Esophagus (tissue), 2 donors: ENCODE data around the gene CTTN. TPM values are rescaled to one million over a fixed set of nuclear protein-coding genes. Genes with fewer than 3 reads are reported as not detected.
"Not testable (repeated sequence)": the region's sequence is repeated elsewhere in the genome, so short reads cannot be mapped to it uniquely, and the experiment has no call there.

Experiments
- H3K27ac ChIP-seq, 2 donors: one replicate each; pipeline ENCODE4 v1.5.1; 2013; ENCODE audit warnings: low read depth in 2 of 2, mild to moderate bottlenecking in 2 of 2, inconsistent platforms in 1 of 2, low read length in 1 of 2, moderate library complexity in 1 of 2
- H3K27me3 ChIP-seq, 2 donors: one replicate each; pipeline ENCODE4 v1.6.1; 2013; ENCODE audit warnings: low read length in 2 of 2, control low read depth in 1 of 2, mild to moderate bottlenecking in 1 of 2; ENCODE audit not compliant: insufficient read depth in 2 of 2, control insufficient read depth in 1 of 2
- H3K36me3 ChIP-seq, 2 donors: one replicate each; pipeline ENCODE4 v1.6.1; 2013; ENCODE audit warnings: low read length in 1 of 2; ENCODE audit not compliant: control insufficient read depth in 2 of 2, insufficient read depth in 2 of 2
- H3K4me1 ChIP-seq, 2 donors: one replicate each; pipeline ENCODE4 v1.6.1; 2013; ENCODE audit warnings: low read length in 1 of 2; ENCODE audit not compliant: control insufficient read depth in 2 of 2, insufficient read depth in 2 of 2
- H3K4me3 ChIP-seq, 2 donors: one replicate each; pipeline ENCODE4 v1.5.1; 2013; ENCODE audit warnings: low read length in 2 of 2, mild to moderate bottlenecking in 2 of 2, low read depth in 1 of 2, moderate library complexity in 1 of 2
- H3K9me3 ChIP-seq, 2 donors: one replicate each; pipeline ENCODE4 v1.6.1; 2013; ENCODE audit warnings: mild to moderate bottlenecking in 2 of 2, low read depth in 1 of 2, low read length in 1 of 2, moderate library complexity in 1 of 2; ENCODE audit not compliant: control insufficient read depth in 2 of 2, insufficient read depth in 1 of 2
- WGBS, 2 donors: extraction: QIAGEN DNeasy Blood & Tissue Kit; methylation state at CpG; one replicate each; pipeline ENCODE4 v1.1.7; 2013; 5-methylcytosine and 5-hydroxymethylcytosine counted together
- polyA plus RNA-seq, 2 donors: library from polyadenylated mRNA; stranded (reverse); fragments of 200-250 nt; gene quantifications; one replicate each; pipeline ENCODE4 v1.2.3, GENCODE V29; 2013
- donor health status: healthy with polysubstance abuse.
- donor health status: Bipolar disorder and iron deficiency.

Gene CTTN
- polyA plus RNA-seq, 2 donors, result 111 to 121 TPM

GRCh38 chr11:70405679-70406395, 7.5 kb downstream of the CTTN start:
- H3K36me3 ChIP-seq, result peaks cover 17 to 32% of the 10 kb centered on the region in 2 donors

GRCh38 chr11:70407121-70407520, 8.8 kb downstream of the CTTN start:
- H3K36me3 ChIP-seq, result peaks cover 26 to 44% of the 10 kb centered on the region in 2 donors
- H3K4me1 ChIP-seq, result peaks cover 0 to 2% of the 10 kb centered on the region in 2 donors
- H3K9me3 ChIP-seq, result no peaks in the 10 kb centered on the region
- no peaks in the 10 kb centered on the region for H3K27me3 ChIP-seq
- no peak overlapping the region for H3K4me3 ChIP-seq
- H3K27ac ChIP-seq, result no peak overlapping the region
- 87 to 94% methylated on average over 13 of the region's 13 CpGs for WGBS, 2 donors

More at GRCh38 chr11:70405679-70406395, 7.5 kb downstream of the CTTN start:
- Histone ChIP-seq H3K4me1 (peaks cover 0 to 3% of the 10 kb centered on the region in 2 donors), H3K27ac (no peak overlapping the region), H3K4me3 (no peak overlapping the region), H3K9me3 (no peaks in the 10 kb centered on the region), H3K27me3 (no peaks in the 10 kb centered on the region)
- WGBS, 2 donors, result 88 to 93% methylated on average over 20 of the region's 20 CpGs

DNA sequence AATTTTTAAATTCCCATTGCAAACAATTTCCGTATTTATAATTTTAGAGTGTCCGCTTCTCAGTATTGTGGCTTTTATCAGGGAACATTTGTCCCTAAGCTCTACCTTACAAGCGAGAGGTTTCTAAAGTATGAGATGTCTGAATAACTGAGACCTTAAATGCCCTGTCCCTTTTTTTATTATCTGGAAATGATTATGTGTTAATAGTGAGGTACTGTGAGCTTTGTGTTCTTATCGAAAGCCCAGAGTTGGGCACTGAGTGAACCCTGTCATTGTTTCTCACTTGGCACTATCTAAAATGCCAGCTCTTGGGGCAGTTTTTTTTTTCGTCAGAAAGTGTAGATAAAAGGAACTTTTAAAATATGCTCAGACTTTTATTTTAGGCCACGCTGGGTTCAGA, 9.5 kb downstream of the CTTN start:
- WGBS, 2 donors, result 93 to 94% methylated on average over 6 of the region's 6 CpGs
- Histone ChIP-seq H3K4me3 (no peak overlapping the region), H3K4me1 (no peaks in the 10 kb centered on the region), H3K27ac (no peak overlapping the region), H3K27me3 (no peaks in the 10 kb centered on the region), H3K9me3 (no peaks in the 10 kb centered on the region), H3K36me3 (peaks cover 30 to 49% of the 10 kb centered on the region in 2 donors)

DNA sequence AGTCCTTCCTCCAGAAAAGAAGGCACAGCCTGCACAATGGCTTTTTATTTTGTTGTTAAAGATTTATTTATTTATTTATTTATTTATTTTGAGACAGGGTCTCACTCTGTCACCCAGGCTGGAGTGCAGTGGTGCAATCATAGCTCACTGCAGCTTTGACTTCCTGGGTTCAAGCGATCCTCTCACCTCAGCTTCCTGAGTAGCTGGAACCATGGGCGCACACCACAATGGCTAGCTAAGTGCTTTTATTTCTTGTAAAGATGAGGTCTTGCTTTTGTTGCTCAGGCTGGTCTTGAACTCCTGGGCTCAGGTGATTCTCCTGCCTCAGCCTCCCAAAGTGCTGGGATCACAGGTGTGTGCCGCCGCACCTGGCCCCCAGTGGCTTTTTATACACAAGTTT, 10.0 kb downstream of the CTTN start:
- 89 to 97% methylated on average over 4 of the region's 4 CpGs for WGBS, 2 donors
- H3K27ac ChIP-seq, H3K4me1 ChIP-seq, H3K27me3 ChIP-seq, H3K9me3 ChIP-seq, H3K4me3 ChIP-seq: not testable (repeated sequence)
- peaks cover 31 to 54% of the 10 kb centered on the region in 2 donors for H3K36me3 ChIP-seq

GRCh38 chr11:70409437-70409836, 11.1 kb downstream of the CTTN start:
- no peaks in the 10 kb centered on the region for H3K9me3 ChIP-seq
- WGBS, 2 donors, result 89 to 90% methylated on average over 10 of the region's 10 CpGs
- no peaks in the 10 kb centered on the region for H3K27me3 ChIP-seq
- H3K4me3 ChIP-seq, result no peak overlapping the region
- no peak overlapping the region for H3K27ac ChIP-seq
- H3K4me1 ChIP-seq, result no peaks in the 10 kb centered on the region
- peaks cover 34 to 58% of the 10 kb centered on the region in 2 donors for H3K36me3 ChIP-seq

- WGBS, 2 donors, result 94 to 96% methylated on average over 7 of the region's 7 CpGs
- H3K4me1 ChIP-seq, result no peaks in the 10 kb centered on the region
- no peaks in the 10 kb centered on the region for H3K9me3 ChIP-seq
- peaks cover 37 to 62% of the 10 kb centered on the region in 2 donors for H3K36me3 ChIP-seq
- H3K4me3 ChIP-seq, result no peak overlapping the region
- no peaks in the 10 kb centered on the region for H3K27me3 ChIP-seq
- no peak overlapping the region for H3K27ac ChIP-seq
Observed at GRCh38 chr11:70409871-70410270, 11.5 kb downstream of the CTTN start.

DNA sequence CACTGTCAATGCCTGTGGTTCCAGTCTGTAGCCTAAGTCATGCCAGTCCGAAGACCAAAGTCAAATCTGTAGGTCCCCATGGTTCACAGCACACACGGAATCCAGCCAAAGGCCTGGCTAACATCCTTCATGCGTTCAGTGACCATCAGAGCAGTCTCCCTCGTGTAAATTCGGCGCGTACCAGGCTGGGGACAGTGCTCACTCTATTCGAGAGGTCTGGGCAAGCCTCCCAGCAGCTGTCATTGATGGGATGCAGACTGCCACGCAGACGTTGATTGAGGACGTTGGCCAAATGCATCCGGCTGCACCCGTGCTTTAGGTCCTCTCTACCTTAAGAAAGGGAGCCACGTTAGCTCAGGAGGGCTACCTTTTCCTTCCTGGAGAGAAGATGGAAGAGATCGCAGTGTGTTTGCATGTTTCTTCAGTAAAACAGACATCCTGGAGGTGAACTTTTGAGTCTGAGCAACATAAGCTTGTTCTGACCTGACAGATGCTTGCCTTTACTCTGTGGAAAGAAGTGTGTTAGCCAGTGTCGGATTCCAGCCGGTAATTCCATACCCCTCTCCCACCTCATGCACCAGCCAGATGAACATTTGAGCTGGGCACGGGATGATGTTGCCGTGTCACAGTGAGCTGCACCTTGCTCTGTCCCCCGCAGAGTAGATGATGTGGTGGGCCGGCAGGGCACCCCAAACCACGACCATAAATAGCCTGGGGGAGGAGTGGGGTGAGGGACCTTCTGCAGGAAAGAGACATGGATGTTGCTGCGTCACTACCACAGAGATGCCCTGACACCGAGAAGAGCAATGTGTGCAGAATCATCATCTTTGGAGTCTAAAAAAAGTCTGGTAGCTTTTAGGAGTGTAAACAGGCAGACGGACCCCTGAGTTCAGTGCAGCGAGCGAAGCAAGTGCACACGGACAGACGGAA, 12.2 kb downstream of the CTTN start:
- 86 to 88% methylated on average over 29 of the region's 29 CpGs for WGBS, 2 donors
- Histone ChIP-seq H3K27ac (no peak overlapping the region), H3K4me3 (no peak overlapping the region), H3K36me3 (peaks cover 36 to 66% of the 10 kb centered on the region in 2 donors), H3K9me3 (no peaks in the 10 kb centered on the region), H3K4me1 (no peaks in the 10 kb centered on the region), H3K27me3 (no peaks in the 10 kb centered on the region)

- peaks cover 41 to 68% of the 10 kb centered on the region in 2 donors for H3K36me3 ChIP-seq
- H3K4me3 ChIP-seq, result no peak overlapping the region
- H3K27ac ChIP-seq, result no peak overlapping the region
- no peaks in the 10 kb centered on the region for H3K9me3 ChIP-seq
- WGBS, 2 donors, result 91 to 94% methylated on average over 15 of the region's 15 CpGs
- no peaks in the 10 kb centered on the region for H3K27me3 ChIP-seq
- no peaks in the 10 kb centered on the region for H3K4me1 ChIP-seq
Observed at GRCh38 chr11:70411713-70412452, 13.6 kb downstream of the CTTN start.

GRCh38 chr11:70413151-70413550, 14.8 kb downstream of the CTTN start:
- H3K4me3 ChIP-seq, result no peak overlapping the region
- peaks cover 41 to 70% of the 10 kb centered on the region in 2 donors for H3K36me3 ChIP-seq
- no peak overlapping the region for H3K27ac ChIP-seq
- H3K9me3 ChIP-seq, result no peaks in the 10 kb centered on the region
- no peaks in the 10 kb centered on the region for H3K4me1 ChIP-seq
- WGBS, 2 donors, result 91 to 93% methylated on average over 10 of the region's 10 CpGs
- no peaks in the 10 kb centered on the region for H3K27me3 ChIP-seq
